Thyroid gland (tissue), 4 donors: ENCODE results near the gene DZIP1.

Experiments
- CTCF ChIP-seq, 6 experiments: fragments of 200-600 bp in 3 of 6; fragments of 450-650 bp in 3 of 6; sonication (generic) in 3 of 6; IDR thresholded peaks; one replicate each; pipeline ENCODE4 v1.5.1; 2016 to 2019; ENCODE audit warnings: antibody characterized with exemption in 6 of 6, mild to moderate bottlenecking in 2 of 6, inconsistent platforms in 1 of 6, moderate library complexity in 1 of 6
- POLR2A ChIP-seq, 2 donors: fragments of 450-650 bp; IDR thresholded peaks; one replicate each; pipeline ENCODE4 v1.6.1; 2017; ENCODE audit warnings: antibody characterized with exemption in 2 of 2, mild to moderate bottlenecking in 2 of 2, moderate library complexity in 1 of 2

- TF ChIP-seq CTCF (IDR thresholded peaks at IDR 0.05) (no peak), POLR2A (IDR thresholded peaks at IDR 0.05) (no peak)
Measured at GRCh38 chr13:95652244-95652764, 7.8 kb upstream of the DZIP1 start.
